ENCODE data around the gene PSMG3. TPM values are rescaled to one million over a fixed set of nuclear protein-coding genes. Genes with fewer than 3 reads are reported as not detected.

Gene PSMG3
- polyA plus RNA-seq, 5 donors: 20.8 to 33.1 (median 24.6) TPM

GRCh38 chr7:1559626-1560590 is 9.9 kb downstream of the PSMG3 start:
- DNase-seq: no peak

GRCh38 chr7:1558841-1559625 is 10.8 kb downstream of the PSMG3 start:
- DNase-seq: no peak

GRCh38 chr7:1558181-1558811 is 11.5 kb downstream of the PSMG3 start:
- DNase-seq: no peak

GRCh38 chr7:1557771-1558170 is 12.1 kb downstream of the PSMG3 start:
- DNase-seq: no peak

GRCh38 chr7:1557006-1557405 is 12.8 kb downstream of the PSMG3 start:
- no peak for DNase-seq

- no peak for DNase-seq
Measured at GRCh38 chr7:1555813-1556543, 13.9 kb downstream of the PSMG3 start, which contains the start of gene TMEM184A. TSS of gene TMEM184A (minus strand) at chr7:1556205. CDS start at chr7:1555484, 721 bp downstream.

GRCh38 chr7:1555046-1555812 is 14.6 kb downstream of the PSMG3 start:
- DNase-seq: no peak

GRCh38 chr7:1554333-1555045 is 15.3 kb downstream of the PSMG3 start:
- DNase-seq: no peak

- no peak for DNase-seq
Measured at GRCh38 chr7:1553512-1554210, 16.2 kb downstream of the PSMG3 start.

- no peak for DNase-seq
Measured at GRCh38 chr7:1552200-1552599, 17.6 kb downstream of the PSMG3 start.

- no peak for DNase-seq
Measured at GRCh38 chr7:1550846-1551155, 19.0 kb downstream of the PSMG3 start.

GRCh38 chr7:1550005-1550845 is 19.6 kb downstream of the PSMG3 start:
- DNase-seq: no peak

GRCh38 chr7:1549357-1550004 is 20.4 kb downstream of the PSMG3 start:
- no peak for DNase-seq

GRCh38 chr7:1548944-1549343 is 20.9 kb downstream of the PSMG3 start:
- DNase-seq: no peak

- DNase-seq: no peak
Measured at GRCh38 chr7:1548438-1548831, 21.4 kb downstream of the PSMG3 start.

- no peak for DNase-seq
Measured at GRCh38 chr7:1547777-1548437, 21.9 kb downstream of the PSMG3 start.
